ENCODE measurements around the gene GNPTG. TPM values are rescaled to one million over a fixed set of nuclear protein-coding genes. Genes with fewer than 3 reads are reported as not detected.

The GNPTG gene
- total RNA-seq, 4 donors from 2014 or later = 46.5 to 65.7 (median 60.0) TPM

DNA sequence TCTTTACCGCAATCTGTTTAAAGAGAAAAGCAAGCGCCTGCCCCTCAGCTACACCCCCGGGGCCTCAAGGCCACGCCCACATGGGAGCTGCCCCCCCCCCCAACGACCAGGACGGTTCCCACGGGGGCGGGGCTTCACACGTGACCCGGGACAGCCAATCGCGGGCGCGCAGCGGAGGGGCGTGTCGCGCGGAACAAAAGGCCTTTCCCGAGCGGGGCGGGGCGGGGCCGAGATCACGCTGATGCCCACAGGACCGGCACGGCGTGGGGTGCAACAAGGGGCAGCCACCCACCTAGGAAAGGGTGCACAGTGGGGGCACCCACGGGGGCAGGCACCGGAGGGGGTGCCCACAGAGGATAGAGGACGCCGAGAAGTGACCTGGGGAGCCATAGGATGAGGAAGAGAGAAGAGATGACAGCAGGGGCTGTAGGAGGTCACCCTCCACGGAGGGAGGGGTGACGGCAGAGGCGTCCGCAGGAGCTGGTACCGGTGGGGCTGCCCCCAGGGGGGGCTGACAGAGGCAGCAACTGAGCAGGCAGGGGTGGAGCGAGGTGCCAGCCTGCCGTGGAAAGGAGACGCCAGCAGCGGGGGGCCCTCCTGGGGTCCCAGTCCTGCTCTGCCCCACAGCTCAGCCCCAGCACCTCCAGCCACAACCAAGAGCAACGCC is 56.6 kb downstream of the GNPTG start:
- 5 to 6% methylated on average over 33 to 37 of the region's 42 CpGs for WGBS, 2 donors
- H3K4me3 ChIP-seq (ENCODE audit: low read depth, poor library complexity, severe bottlenecking) = no peak overlapping the region
- no peak for TF ChIP-seq POLR2A (IDR thresholded peaks at IDR 0.05)
- TF ChIP-seq, protein P1, sequence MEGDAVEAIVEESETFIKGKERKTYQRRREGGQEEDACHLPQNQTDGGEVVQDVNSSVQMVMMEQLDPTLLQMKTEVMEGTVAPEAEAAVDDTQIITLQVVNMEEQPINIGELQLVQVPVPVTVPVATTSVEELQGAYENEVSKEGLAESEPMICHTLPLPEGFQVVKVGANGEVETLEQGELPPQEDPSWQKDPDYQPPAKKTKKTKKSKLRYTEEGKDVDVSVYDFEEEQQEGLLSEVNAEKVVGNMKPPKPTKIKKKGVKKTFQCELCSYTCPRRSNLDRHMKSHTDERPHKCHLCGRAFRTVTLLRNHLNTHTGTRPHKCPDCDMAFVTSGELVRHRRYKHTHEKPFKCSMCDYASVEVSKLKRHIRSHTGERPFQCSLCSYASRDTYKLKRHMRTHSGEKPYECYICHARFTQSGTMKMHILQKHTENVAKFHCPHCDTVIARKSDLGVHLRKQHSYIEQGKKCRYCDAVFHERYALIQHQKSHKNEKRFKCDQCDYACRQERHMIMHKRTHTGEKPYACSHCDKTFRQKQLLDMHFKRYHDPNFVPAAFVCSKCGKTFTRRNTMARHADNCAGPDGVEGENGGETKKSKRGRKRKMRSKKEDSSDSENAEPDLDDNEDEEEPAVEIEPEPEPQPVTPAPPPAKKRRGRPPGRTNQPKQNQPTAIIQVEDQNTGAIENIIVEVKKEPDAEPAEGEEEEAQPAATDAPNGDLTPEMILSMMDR (IDR thresholded peaks at IDR 0.05) = no peak
- intact Hi-C loops (cut with DNase I; ENCODE audit: low total_unique reads) = loop anchor here (10.0 kb wide), 1 partner anchor 54 kb away; the partner anchor contains the start of genes GNPTG and TSR3
- peak; percentile 91 to 99 for DNase-seq (ENCODE audit: low spot score in 2 of 2)

DNA sequence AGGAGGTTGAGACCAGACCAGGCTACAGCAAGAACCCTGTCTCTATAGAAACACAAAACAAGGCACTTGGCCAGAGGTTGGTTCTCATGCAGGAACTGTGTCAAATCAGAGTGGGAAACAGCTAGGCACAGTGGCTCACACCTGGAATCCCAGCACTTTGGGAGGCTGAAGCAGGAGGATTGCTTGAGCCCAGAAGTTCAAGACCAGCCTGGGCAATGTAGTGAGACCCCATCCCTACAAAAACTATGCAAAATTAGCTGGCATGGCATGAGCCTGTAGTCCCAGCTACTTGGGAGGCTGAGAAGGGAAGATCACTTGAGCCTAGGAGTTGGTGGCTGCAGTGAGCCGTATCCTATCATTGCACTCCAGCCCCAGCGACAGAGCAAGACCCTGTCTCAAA is 61.1 kb downstream of the GNPTG start:
- no peak overlapping the region for H3K4me3 ChIP-seq (ENCODE audit: low read depth, poor library complexity, severe bottlenecking)
- DNase-seq (ENCODE audit: low spot score in 2 of 2) = no peak
- intact Hi-C loops (cut with DNase I; ENCODE audit: low total_unique reads) = no loop called here
- TF ChIP-seq POLR2A (IDR thresholded peaks at IDR 0.05) = no peak
- TF ChIP-seq, protein P1 (IDR thresholded peaks at IDR 0.05) = no peak
- 93 to 100% methylated on average over 1 to 2 of the region's 2 CpGs for WGBS, 2 donors

Other genes starting within 250 kb of the GNPTG start
- 100 to 1,000 TPM in 2 of 4 donors, 10 to 100 TPM in 2; 29.3 to 151 (median 72.1) TPM for gene CACNA1H, start 198.8 kb upstream of the GNPTG start, total RNA-seq
- gene TPSG1, start 126.7 kb upstream of the GNPTG start, total RNA-seq = 1 to 10 TPM in 2 of 4 donors, under 1 TPM in 1, not detected in 1; 0.32 to 1.5 (median 1.1) TPM
- gene TPSB2, start 121.7 kb upstream of the GNPTG start, total RNA-seq = 100 to 1,000 TPM in 1 of 4 donors, 10 to 100 TPM in 3; 10.5 to 158 (median 40.1) TPM
- gene TPSAB1, start 111.2 kb upstream of the GNPTG start, total RNA-seq = 10 to 100 TPM; 16.4 to 93.5 (median 29.8) TPM
- 1 to 10 TPM in 3 of 4 donors, under 1 TPM in 1; 0.93 to 7.1 (median 2.4) TPM for gene TPSD1, start 95.9 kb upstream of the GNPTG start, total RNA-seq
- 100 to 1,000 TPM in 1 of 4 donors, 10 to 100 TPM in 3; 42.1 to 138 (median 47.4) TPM for gene UBE2I, start 42.3 kb upstream of the GNPTG start, total RNA-seq
- 1 to 10 TPM; 1.5 to 5.4 (median 2.4) TPM for gene BAIAP3, start 18.3 kb upstream of the GNPTG start, total RNA-seq
- 100 to 1,000 TPM in 1 of 4 donors, 10 to 100 TPM in 3; 76.8 to 106 (median 90.5) TPM for gene TSR3, start 53 bp upstream of the GNPTG start, total RNA-seq
- gene UNKL, start 62.8 kb downstream of the GNPTG start, total RNA-seq = 10 to 100 TPM; 25.7 to 63.4 (median 36.6) TPM
- 10 to 100 TPM; 17.5 to 28.9 (median 21.7) TPM for gene UQCC4, start 68.8 kb downstream of the GNPTG start, total RNA-seq
- gene PERCC1, start 79.1 kb downstream of the GNPTG start, total RNA-seq = not detected
- gene CCDC154, start 92.6 kb downstream of the GNPTG start, total RNA-seq = under 1 TPM in 3 of 4 donors, not detected in 1; 0.49 to 0.61 (median 0.52) TPM
- gene CLCN7, start 123.1 kb downstream of the GNPTG start, total RNA-seq = 100 to 1,000 TPM in 1 of 4 donors, 10 to 100 TPM in 3; 46.3 to 140 (median 72.4) TPM
- gene PTX4, start 137.0 kb downstream of the GNPTG start, total RNA-seq = not detected
- gene TELO2, start 141.4 kb downstream of the GNPTG start, total RNA-seq = 10 to 100 TPM; 23.1 to 40.0 (median 34.1) TPM
- gene TMEM204, start 181.7 kb downstream of the GNPTG start, total RNA-seq = 10 to 100 TPM; 13.7 to 26.0 (median 26.0) TPM